Measurements from ENCODE around the gene ASXL2.

The ASXL2 gene

DNA sequence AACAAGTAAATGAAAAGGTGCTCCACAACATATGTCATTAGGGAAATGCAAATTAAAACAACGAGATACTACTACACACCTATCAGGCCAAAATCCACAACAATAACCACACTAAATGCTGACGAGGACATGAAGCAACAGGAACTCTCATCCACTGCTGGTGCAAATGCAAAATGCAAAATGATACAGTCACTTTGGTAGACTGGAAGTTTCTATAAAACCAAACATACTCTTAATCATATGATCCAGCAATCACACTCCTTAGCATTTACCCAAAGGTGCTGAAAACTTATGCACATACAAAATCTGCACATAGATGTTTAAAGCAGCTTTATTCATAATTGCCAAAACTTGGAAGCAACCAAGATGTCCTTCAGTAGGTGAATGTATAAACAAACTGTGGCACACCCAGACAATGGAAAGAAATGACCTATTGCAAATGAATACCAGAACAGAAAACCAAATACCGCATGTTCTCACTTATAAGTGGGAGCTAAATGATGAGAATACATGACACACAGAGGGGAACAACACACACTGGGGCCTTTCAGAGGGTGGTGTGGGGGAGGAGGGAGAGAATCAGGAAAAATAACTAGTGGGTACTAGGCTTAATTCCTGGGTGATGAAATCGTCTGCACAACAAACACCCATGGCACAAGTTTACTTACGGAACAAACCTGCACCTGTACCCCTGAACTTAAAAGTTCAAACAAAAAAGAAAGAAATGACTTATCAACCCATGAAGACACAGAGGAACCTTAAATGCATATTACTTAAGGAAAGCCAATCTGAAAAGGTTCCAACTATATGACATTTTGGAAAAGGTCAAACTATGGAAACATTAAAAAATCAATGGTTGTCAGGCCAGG is 80.4 kb downstream of the ASXL2 start:
- no peak for DNase-seq

DNA sequence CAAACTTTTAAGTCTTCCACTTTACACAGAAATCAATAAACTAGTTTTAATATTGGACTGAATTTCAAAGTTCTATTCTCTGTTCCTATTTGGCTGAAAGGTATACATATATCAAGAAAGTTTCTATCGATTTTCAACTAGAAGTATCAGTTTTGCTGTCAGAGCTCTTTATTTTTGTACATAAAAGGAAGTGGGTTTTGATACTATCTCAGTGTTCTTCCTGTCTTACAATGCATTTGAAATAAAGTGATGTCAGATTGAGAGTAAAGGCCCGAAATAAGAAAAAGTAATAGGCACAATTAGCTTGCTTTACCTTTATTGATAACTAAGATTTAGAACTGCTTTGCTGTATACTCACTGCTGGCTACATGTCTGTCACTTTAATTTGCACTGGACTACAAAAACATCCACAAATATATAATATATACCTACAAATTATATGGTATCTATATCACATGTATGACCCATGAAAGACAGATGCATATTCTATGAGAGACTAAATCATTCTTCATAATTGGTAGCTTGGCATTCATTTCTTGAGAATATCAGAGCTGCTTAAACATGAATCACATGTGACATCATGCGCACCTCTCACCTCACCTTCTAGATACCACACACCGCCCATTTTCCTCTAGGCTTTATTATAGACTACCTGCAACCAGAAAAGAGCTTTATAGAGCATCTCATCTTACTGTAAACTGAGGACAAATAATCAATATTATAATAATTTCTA is 83.6 kb downstream of the ASXL2 start:
- DNase-seq, result no peak

DNA sequence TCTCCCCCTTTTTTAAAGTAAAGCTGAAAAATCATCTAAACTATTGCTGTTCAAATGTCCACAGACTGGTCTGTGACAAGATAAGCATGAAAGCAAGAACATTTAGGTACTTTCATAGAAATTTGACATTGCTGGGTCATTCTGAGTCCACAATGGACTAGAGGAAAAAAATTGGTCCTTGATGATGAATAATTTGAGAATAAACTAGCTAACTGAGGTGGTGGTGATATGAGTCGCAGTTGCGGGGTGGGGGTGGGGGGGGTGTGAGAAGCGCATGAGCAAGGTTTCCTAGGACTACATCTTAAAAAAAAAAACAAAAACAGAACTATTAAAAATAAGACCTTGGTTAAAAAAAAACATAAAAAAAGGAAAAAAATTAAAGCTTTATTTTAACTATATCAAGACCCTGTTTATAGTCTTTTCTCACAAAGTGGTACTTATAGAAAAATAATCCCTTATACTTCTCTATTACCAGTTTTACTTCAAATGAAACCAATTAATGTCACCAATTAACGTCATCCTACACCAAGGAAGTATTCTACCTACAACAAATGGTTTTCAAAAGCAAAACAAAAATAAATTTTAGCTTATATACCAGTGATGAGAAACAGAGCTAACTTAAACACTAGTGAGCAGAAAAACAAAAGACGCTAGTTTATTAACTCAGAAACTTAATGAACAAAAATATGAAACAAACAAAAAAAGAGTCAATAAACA is 88.1 kb downstream of the ASXL2 start:
- peak; percentile 6 for DNase-seq

GRCh38 chr2:25788457-25788856 is 89.8 kb downstream of the ASXL2 start:
- no peak for DNase-seq

- DNase-seq, result no peak
Observed at GRCh38 chr2:25787020-25787419, 91.3 kb downstream of the ASXL2 start.

- no peak for DNase-seq
Observed at GRCh38 chr2:25784404-25784803, 93.9 kb downstream of the ASXL2 start.

- DNase-seq, result no peak
Observed at GRCh38 chr2:25777077-25777476, 101.2 kb downstream of the ASXL2 start.

- no peak for DNase-seq
Observed at GRCh38 chr2:25772078-25772477, 106.2 kb downstream of the ASXL2 start.

GRCh38 chr2:25763575-25763974 is 114.7 kb downstream of the ASXL2 start:
- no peak for DNase-seq

DNA sequence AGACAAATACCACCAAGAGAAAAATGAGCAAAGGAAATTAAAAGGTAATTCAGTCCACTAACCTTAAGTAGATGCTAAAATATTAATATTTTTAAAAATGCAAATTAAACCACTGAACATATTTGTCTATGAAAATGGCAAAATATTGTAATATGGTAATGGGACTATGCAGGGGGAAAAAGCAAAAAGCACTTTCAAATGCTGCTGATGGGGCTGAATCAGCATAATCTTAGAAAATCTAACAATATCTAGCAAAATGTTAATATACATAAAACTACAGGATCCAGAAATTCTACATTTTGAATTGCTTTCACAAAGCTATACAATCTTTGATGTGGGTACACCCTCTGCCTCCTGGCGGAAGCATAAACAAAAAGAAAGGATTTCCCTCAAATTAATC is 118.0 kb downstream of the ASXL2 start:
- DNase-seq, result no peak

- no peak for DNase-seq
Observed at GRCh38 chr2:25758348-25758747, 119.9 kb downstream of the ASXL2 start.

- no peak for DNase-seq
Observed at GRCh38 chr2:25757906-25758305, 120.4 kb downstream of the ASXL2 start.

GRCh38 chr2:25756536-25756935 is 121.8 kb downstream of the ASXL2 start:
- DNase-seq, result no peak

DNA sequence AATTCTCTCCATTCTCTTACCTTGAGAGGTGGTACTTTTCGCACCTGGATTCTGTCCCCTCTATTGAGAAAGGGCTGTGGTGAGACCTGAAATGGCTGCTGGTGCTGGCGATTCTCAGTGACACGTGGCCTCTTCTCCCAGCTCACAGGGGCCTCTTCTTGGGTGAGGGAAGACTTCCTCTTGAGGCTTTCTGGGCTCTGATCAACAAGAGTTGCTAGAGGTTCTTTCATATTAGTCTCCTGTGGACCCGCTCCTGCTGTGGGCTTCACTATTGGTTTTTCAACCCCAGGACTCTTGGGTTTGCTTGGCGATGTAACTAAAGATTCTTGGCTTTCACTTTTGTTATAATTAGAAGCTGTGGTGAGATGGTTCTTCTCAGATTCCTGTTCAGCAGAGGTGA is 128.6 kb downstream of the ASXL2 start:
- DNase-seq, result no peak

DNA sequence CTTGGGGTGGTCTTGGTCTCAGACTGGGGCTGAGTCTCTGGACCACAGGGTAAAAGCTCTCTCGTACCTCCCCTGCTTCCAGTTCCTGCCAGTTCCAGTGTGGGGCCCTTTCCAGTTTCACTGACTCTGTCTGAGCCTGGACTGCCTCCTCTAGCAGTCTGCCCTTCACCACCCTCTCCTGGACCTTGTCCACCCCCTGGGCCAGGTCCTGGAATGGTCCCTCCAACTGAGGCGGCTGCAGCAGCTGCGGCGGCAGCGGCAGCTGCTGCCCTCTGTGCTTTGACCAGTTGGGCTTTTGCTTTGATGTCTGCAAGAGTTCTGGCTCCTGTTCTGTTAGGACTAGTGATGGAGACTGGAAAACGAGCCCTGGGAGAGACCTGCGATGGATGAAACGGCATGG is 134.2 kb downstream of the ASXL2 start:
- DNase-seq, result no peak

GRCh38 chr2:25743132-25743830 is 135.0 kb downstream of the ASXL2 start:
- DNase-seq, result no peak

GRCh38 chr2:25742501-25742900 is 135.8 kb downstream of the ASXL2 start:
- DNase-seq, result no peak

GRCh38 chr2:25740810-25741381 is 137.4 kb downstream of the ASXL2 start:
- DNase-seq, result peak; percentile 68

DNA sequence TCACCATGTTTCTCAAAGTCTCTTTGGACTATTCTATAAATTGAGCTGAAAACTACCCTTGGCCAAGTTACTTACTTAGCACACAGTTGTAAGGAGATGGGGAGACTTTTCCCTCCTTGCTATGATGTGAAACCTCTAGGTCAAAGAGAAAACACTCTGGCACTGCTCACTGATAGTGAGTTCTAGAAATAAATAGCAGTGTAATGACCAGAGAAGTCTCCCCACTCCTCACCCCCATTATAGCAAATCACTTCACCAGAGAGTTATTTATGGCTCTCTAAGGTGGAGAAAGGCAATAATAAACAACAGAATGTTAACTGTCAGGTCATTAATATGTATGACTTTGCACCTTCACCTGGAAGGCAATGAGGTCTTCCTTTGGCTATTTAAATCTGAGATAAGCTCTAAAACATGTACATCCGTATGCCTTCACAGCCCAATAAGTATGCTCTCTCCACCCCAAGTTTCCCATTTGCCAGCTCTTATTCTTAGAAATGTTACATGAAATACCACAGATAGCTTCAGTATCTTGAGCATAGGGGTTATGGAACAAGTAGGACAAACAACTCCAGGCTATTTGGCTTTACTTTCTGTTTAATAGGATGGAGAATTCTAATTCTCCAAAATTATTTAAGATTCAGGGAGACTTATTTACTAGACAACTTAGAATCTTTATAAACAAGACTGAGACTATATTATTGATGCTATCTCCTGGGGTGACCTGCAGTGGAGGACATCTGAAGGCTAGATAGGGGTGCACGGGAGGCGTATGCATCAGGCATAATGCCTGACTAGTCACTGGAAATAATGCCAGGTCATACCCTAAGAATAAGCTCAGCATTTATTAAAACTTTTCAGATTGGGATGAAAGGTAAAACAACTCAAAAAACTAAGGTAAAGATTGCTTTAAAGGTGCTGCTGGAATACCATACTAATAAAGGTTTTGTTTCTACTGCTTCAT is 139.6 kb downstream of the ASXL2 start:
- no peak for DNase-seq

- no peak for DNase-seq
Observed at GRCh38 chr2:25736899-25737515, 141.3 kb downstream of the ASXL2 start.

GRCh38 chr2:25735835-25736234 is 142.5 kb downstream of the ASXL2 start:
- DNase-seq, result no peak
